ENCODE data around the gene CCM2L.
A peak's percentile ranks its signal among the peaks of the same experiment; 100 is the strongest.

The CCM2L gene

DNA sequence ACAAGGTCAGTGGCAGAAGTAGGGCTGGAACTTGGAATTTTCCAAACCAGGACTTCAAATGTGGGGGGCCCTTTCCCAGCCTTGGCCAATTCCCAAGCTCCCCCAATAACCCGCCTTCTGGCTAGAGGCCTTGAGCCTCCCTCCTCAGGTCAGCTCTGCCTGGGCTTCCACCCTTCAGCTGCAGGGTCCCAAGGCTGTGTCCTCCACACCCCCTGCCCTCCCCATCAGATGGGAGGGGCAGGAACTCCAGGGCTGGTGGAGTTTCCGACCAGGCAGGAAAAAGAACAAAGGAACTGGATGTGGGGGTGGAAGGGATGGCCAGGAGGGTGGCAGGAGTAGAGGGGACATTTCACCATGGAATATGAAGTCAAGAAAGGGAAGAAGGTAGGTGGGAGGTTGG, at the start of gene CCM2L:
CCM2L (plus strand) TSS at position 338 of the 400 bp plus-strand sequence; CDS start at position 355, 17 bp downstream.
- no peak for DNase-seq (ENCODE audit: low spot score)

DNA sequence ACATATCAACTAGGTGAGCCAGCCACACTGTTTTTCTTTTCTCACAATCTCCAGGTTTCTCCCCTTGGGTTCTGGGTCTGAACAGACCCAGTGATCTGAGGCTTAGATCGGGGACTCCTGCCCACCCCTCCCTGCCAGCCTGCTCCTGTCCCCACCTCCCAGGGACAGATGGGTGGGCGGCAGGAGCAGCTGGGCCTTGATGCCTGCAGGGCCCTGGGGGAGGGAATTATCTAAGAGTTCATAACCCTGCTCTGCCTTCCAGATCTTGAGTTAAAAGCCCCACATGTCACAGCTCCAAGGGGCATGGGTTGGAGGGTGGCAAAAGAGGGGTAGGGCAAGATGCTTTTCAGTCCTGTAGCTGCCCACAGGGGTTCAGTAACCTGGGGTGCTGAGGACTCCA, 47.5 kb upstream of the CCM2L start:
- no peak for DNase-seq (ENCODE audit: low spot score)

DNA sequence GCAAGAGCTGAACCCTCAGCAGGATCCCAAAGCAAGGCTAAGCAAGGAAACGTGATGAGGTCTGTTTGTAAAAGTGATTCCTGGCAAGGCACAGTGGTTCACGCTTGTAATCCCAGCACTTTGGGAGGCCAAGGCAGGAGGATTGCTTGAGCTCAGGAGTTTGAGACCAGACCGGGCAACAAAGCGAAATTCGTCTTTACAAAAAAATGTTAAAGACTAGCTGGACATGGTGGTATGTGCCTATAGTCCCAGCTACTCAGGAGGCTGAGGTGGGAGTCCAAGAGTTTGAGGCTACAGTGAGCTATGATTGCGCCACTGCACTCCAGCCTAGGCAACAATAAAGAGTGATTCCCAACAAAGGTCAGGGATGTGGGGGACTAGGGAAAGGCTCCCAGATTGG, 46.3 kb upstream of the CCM2L start:
- no peak for DNase-seq (ENCODE audit: low spot score)

DNA sequence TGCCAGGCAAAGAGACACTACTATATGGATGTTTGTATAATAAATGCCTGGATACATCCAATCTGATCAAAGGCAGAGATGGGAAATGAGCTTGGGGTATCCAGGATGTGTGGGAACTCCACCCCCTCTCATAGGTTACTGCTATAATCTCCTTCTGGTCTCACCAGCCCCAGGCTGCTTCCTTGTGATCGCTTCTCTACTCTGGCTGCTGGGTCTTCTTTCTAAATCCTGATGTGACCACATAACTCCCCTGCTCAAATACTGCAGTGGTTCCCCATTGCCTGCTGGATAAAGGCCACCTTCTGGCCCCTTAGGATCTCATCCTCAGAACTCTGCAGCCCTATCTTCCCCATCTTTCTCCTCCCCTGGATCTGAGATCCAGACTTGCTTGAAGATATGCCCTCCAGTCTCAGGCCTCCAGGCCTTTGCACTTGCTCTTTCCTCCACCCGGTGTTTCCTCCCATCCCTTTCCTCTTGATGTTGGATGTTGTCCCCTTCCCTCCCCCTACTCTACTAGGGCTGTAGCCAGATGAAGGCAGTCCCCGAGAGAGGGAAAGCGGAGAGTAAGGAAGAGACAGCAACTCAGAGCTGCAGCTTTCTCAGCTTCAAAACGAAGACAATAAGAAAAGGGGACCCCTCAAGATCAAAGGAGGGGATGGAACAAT, 43.1 kb upstream of the CCM2L start:
- no peak for DNase-seq (ENCODE audit: low spot score)

DNA sequence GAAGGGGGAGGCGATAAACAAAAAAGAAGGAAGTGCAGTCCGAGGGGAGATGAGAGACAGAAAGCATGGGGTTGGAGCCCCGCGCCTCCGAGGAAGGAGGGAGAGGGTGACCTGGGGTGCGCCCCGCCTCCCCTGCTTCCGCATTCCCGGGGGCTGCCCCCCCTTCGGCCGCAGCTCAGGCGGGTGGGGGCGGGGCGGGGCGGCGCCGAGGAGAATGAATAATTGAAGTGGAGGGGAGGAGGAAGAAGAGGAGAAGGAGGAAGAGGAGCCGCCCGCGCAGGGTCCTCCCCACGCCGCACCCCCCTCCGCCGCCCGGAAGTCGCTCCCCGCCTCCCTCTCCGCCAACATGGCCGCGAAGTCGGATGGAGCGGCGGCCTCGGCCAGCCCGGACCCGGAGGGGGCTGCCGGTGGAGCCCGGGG, 42.4 kb upstream of the CCM2L start, which contains the start of gene XKR7:
XKR7 (plus strand) TSS at position 322 of the 420 bp plus-strand sequence; CDS start at position 347, 25 bp downstream.
- DNase-seq (ENCODE audit: low spot score), result no peak

DNA sequence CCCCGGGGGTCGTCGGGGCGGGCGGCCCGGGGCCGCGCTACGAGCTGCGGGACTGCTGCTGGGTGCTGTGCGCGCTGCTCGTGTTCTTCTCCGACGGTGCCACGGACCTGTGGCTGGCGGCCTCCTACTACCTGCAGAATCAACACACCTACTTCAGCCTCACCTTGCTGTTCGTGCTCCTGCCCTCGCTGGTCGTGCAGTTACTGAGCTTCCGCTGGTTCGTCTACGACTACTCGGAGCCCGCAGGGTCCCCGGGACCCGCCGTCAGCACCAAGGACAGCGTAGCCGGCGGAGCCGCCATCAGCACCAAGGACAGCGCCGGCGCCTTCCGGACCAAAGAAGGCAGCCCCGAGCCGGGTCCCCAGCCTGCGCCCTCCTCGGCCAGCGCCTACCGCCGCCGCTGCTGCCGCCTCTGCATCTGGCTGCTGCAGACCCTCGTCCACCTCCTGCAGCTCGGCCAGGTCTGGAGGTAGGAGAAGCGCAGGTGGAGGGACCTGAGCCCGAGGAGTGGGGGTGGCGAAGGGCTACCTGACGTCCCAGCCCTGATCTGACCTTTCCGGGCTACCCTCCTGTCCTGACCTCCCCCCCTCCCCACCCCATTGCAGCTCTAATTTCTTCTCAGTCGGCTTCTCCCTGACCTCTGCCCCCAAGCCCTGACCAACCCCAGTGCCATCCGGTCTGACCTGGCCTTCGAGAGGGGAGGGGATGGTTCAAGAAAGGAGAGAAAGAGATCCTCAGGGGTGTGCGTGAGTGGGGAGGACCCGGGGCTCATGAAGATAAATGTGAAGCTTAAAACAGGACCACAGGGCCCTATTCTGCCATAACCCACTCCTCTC, 41.7 kb upstream of the CCM2L start:
- peak; percentile 76 for DNase-seq (ENCODE audit: low spot score)

DNA sequence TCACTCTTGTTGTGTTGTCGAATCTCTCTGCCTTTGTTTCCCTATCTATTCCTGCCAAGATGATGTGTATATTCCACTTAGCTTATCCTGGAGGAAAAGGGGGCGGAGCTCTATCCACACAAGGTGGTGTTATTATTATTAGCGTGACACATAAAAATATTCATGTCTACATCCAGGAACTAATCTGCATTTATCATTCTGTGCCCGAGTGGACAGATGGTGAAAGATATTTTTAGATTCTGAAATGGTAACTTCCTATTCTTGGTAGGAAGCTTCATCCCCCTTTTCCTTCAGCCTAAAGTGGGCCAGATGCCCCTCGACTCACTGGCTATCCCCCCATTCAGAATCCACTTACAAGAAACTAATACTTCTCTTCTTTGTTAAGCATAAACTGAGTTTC, 40.2 kb upstream of the CCM2L start:
- DNase-seq (ENCODE audit: low spot score), result no peak

DNA sequence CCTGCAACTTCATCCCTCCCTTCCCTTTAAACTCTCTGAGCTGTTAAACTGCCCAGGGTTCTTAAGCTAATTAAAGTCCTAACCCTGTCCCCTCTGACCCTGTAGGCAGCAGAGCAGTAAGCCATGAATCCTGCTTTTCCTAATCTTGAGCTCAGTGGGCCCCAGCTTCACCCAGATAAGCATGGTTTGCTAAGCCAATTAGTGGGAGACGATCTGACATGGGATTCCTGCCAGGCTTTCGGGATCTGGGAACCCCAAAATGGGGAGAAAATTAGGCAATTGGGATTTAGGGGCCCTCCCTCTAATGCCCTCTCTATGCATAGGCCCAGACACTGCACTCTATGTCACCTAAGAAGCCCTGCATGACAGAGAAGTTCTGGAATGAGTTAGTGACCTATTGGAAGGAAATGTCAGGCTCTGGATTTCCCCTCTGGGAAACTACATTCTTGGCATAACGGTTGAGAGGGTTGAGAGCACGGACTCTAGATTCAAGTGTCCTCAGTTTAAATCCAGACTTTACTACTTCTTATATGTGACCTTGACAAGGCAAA, 37.7 kb upstream of the CCM2L start:
- no peak for DNase-seq (ENCODE audit: low spot score)

DNA sequence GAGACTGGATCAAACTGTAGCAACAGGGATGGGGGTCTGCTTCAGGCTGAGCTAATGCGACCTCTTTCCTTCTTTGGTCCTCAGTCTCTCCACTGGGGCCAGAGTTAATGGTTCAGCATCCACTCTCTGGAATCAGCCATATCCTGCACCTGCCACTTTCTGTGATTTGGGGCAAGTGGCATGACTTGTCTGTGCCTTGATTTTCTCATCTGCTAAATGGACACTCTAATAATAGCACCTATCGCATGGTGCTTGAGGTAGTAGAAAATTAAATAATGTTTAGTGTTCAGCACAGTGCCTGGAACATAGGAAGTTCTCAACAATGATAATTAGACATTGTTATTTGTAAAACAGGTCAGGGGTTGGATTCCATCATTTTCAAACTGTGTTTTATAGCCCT, 35.9 kb upstream of the CCM2L start:
- DNase-seq (ENCODE audit: low spot score), result no peak

DNA sequence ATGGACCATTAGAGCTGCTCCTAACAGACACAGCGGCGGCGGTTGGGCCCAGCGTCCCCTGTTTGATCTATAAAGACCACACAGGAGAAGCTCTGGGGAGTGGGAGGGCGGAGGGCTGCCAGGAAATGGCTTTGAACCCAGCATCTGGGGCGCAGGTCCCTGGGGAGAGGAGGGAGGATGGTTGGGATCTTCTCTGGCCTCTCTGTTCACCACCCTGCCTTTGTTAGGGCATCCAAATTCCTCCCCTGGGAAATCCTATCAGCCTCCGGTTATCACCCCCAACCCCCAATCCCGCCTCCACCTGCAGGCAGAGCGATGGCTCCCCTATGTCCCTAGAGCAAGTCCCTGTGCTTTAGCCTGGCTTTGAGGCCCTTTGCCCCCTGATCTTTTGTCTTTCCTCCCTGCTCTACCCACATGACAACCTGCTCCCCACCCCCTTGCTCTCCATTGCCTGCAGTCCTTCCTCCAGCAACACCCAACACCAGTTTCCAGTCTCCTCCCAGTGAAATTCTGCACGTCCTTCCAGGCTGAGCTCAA, 35.2 kb upstream of the CCM2L start:
- no peak for DNase-seq (ENCODE audit: low spot score)

DNA sequence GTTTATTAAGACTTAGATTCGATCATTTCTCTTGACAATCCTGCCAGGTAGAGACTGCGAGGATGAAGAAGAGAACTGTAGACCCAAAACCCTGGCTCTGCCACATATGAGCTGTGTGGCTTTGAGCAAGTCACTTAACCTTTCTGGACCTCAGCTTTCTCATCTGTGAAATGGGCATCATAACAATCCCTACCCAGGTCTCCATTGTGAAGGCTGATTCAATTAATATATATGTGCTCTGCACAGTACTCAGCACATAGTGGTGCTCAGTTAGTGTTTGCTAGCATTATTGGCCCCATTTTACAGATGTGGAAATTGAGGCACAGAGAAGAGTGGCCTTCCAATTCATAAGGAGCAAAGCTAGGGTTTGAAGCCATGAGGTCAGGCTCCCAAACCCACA, 34.4 kb upstream of the CCM2L start:
- DNase-seq (ENCODE audit: low spot score), result no peak

DNA sequence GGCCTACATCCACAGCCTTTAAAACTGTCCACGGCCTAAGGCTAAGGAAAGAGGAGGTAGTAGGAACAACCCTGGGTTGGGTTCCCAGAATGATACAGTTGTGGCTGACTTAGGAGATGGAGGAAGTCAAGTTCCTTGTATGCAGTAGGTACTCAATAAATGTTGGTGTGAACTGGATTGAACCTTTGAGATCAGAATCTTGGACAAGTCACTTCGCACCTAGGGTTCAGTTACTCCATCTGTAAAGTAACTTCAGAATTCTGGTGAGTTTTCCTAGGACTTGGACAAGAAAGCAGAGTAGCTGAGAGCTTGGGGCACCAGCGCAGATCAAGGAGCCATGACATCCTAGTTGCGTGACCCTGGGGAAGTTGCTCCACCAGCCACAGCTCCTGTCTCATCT, 33.2 kb upstream of the CCM2L start:
- no peak for DNase-seq (ENCODE audit: low spot score)

DNA sequence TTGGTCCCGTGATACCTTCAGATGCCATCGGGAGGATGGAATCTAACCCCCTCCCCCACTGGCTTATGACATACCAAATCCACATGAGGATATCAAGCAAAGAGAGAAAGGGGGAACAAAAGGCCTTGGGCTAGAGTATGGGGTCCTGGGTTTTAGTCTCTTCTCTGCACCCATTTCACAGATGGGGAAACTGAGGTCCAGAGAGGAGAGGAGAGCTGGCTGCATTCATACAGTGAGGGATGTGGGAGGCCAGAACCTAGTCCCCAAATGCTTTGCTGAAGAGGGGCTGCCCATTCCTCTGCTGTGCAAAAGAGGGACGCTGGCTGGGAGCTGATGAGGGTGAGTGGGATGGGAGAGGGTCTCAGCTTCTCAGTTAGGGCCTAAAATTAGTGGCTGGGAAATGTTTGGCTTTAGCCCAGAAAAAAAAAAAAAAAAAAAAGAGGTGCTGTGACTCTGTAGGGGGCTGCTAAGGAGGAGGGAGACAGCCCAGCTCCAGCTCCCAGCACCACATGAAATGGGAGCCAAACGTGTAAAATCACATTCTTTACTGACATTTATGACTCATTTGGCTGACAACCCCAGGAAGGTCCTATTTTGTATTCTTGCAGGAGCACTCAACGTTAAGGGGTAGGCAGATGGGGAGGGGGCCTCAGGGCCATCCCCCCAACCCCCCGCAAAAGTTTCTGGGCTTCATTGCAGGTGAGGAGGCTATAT, 30.4 kb upstream of the CCM2L start:
- DNase-seq (ENCODE audit: low spot score), result no peak

DNA sequence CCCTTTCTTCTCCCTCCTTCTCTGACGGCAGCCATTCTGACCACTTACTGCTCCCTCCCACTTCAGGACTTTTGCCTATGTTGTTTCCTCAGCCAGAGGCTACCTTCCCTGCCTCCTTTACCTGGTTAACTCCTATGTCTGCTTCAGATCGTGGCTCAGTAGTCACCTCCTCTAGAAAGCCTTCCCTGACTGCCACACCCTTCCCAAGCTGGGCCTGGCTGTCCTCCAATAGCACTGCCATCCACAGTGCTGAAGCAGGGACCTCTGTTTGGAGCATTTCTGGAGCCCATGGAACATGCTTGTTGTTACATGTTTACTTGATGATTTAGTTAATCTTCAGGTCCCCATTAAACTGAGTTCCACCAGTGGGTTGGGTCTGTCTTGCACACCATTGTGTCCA, 28.5 kb upstream of the CCM2L start:
- no peak for DNase-seq (ENCODE audit: low spot score)

DNA sequence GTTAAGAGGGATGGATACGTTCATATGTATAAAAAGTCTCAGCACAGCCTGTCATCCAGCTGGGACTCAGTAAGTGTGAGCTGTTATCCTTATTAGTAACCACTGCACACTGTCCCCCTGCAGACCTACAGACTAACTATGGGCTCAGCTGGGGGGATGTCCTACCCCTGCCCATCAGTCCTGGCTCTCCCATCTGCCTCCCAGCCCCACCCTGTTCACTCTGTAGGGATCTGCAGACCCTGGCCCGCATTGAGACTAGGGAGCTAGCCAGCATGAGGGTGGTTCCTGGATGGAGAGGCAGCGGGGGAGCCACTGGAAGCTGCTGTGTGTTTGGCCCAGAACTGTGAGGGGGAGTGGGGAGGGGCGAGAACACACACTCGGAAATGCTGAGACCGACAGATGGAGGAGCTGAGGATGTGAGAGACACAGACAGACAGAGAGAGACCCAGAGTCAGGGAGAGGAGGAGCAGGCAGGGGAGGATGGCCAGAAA, 25.2 kb upstream of the CCM2L start:
- DNase-seq (ENCODE audit: low spot score), result no peak

DNA sequence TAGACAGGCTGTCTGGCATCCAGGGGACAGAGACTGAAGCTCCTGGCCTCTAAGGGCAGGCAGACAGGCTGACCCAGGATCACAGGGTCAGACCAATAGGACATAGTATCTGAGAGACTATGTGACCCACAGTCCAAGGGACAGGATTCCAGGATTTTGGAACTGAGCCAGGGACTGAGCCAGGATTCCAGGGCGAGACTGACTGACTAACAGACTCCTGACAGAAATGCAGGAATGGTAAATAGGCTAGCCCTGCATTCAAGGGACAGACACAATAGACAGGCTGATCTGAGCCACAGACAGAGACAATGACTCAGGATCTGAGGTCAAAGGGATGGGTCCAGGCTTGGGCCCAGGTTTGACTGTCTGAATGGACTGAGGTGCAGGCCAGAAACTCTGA, 22.5 kb upstream of the CCM2L start:
- no peak for DNase-seq (ENCODE audit: low spot score)

DNA sequence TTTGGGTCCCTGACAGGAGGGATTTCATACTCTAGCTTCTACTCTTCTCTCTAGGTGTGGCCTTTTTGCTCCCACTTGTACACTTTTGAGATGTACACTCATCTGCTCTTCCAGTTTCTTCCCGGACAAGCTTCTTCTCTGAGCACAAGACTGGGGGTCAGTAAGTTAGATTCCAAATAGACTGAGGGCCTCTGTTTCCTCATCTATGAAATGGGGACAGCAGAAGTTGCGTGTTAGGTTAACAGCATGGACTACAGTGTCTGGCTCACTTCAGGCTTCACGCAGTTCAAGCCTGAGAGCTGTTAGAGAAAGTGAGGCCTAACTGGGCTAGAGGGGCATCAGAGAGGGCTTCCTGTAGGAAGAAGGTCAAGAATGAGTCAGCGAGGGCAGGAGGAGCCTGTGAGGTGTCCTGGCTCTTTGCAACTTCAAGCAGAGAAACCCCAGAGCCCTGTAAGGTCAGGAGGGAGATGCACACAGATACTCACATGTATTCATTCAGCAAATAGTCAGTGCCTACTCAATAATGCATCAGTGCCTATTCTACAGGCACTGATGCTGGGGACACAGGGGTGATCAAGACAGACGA, 21.7 kb upstream of the CCM2L start:
- DNase-seq (ENCODE audit: low spot score), result no peak

DNA sequence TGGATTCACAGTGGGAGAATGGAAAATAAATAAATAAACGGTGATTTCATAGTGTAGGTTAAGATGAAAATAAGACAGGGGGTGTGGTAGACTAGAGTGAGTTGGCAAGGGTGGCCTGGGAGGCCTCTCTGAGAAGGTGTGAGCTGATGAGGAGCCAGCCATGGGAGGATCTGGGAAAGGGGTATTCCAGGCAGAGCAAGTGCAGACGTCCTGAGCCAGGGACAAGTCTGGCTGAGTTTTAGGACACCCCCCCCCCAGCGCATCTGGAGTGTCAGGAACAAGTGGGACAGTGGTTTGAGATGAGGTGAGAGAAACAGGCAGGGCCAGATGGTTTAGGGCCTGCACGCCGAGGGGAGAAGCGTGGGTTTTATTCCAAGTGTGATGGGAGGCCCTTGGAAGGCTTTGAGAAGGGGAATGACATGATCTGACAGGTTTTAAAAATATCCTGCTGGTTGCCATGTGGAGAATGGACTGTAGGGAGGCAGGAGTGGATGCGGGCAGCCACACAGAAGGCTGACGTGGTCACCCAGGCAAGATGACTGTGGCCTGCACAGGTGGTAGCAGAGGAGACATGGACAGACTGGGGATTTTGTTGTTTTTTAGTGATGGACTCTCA, 21.1 kb upstream of the CCM2L start:
- no peak for DNase-seq (ENCODE audit: low spot score)

DNA sequence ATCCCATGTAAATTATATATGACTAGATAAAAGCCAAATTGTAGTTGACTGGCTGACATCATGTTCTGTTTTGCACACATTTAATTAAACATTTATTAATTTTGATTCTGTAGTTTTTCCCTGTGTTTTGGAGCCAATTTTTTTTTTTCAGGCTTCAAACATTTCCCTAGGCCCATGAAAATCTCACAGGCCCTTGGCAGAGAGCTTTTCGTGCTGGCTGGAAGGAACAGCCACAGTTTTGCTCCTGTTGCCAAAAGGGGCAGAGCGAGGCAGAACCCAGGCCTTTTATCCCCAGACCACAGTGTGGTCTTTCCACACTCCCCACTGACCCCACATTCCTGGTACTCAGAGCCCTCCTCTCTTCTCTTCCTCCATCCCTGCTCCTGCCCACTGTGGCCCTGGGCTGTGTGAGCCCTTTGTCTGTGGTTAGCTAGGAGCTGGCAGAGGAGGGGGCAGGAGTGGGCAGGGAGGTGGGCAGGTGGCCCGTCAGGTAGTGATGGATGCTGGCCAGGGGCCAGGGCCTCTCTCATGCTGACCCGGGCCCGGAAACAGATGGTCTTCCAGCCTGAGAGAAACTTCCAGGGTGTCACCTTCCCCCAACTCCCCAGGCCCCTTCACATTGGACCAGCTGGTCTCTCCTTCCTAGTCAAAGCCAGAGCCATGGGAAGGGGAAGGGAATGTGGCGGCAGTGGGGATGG, 19.4 kb upstream of the CCM2L start:
- DNase-seq (ENCODE audit: low spot score), result no peak

DNA sequence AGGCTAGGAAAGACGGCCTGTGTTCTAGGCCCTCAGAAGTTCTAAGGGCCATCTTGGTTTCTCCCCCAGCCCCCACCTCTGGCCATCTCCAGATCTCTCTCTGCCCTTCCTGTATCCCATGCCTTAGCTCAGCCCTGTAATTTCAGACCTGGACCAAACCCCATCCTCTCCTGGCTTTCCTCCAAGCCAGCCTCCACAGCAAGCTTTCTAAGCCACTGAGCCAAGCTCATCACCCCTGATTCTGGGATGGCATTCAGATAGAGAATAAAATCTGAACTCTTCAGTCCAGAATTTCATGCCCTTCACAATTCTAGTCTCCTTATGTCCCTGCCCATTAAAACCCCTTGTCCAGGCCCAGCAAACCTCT, 18.9 kb upstream of the CCM2L start:
- no peak for DNase-seq (ENCODE audit: low spot score)

DNA sequence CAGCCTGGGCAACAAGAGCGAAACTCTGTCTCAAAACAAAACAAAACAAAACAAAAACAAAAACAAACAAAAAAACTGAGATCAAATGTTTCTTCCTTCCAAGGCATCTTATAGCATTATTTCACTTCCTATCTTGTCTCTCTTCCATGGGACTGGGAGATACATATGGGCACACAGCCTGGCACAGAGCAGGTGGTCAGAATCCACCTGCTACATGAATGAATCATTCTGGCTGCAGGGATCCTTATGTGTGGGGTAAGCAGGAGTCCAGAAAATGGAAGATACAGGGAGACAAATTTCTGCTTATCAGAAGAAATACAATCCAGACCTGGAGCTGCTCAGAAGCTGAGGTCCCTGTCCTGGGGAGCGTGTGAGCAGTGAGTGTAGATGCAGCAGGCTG, 18.2 kb upstream of the CCM2L start:
- no peak for DNase-seq (ENCODE audit: low spot score)

Data from CD4-positive, alpha-beta T cell treated with Interleukin-2 at 100 ng/mL for 4 hours (primary cell).